Right atrium auricular region (tissue), 2 donors: Measurements from ENCODE around the gene AGXT. TPM values are rescaled to one million over a fixed set of nuclear protein-coding genes. Genes with fewer than 3 reads are reported as not detected.
A peak's percentile ranks its signal among the peaks of the same experiment; 100 is the strongest.

ENCODE experiments used
- DNase-seq: peaks from one replicate; pipeline ENCODE4 v3.0.0-alpha.2; 2019; ENCODE audit warnings: low spot score
- H3K27ac ChIP-seq, 2 donors: fragments of 200-600 bp; sonication (generic); 1 replicate in 1 of 2; 2 replicates in 1 of 2; pipeline ENCODE4 v1.5.1; 2016 to 2019
- H3K27me3 ChIP-seq, 2 donors: fragments of 200-600 bp; sonication (generic); one replicate each; pipeline versions ENCODE4 v1.5.1 to v1.6.0; 2017 to 2019
- H3K36me3 ChIP-seq: fragments of 200-600 bp; sonication (generic); one replicate; pipeline ENCODE4 v1.5.1; 2016
- H3K4me1 ChIP-seq, 2 donors: fragments of 200-600 bp; sonication (generic); one replicate each; pipeline versions ENCODE4 v1.5.1 to v1.6.0; 2017 to 2019
- H3K4me3 ChIP-seq, 2 donors: fragments of 200-600 bp; sonication (generic); 1 replicate in 1 of 2; 2 replicates in 1 of 2; pipeline ENCODE4 v1.5.1; 2017 to 2019; ENCODE audit warnings: mild to moderate bottlenecking in 1 of 2, moderate library complexity in 1 of 2
- H3K9me3 ChIP-seq, 2 donors: fragments of 200-600 bp; sonication (generic); one replicate each; pipeline ENCODE4 v1.5.1; 2019
- CTCF ChIP-seq, 2 donors: fragments of 200-600 bp; sonication (generic); IDR thresholded peaks; one replicate each; pipeline ENCODE4 v1.5.1; 2019; ENCODE audit warnings: antibody characterized with exemption in 2 of 2
- total RNA-seq, 2 donors: library from RNA; depleted of rRNA; stranded (reverse); fragments of >200 nt; gene quantifications; one replicate each; pipeline ENCODE4 v1.1.0, GENCODE V29; 2016

Gene AGXT
- total RNA-seq, 2 donors from 2014 or later: not detected

- Histone ChIP-seq H3K27ac (no peak overlapping the region), H3K27me3 (no peaks in the 10 kb centered on the region), H3K36me3 (no peaks in the 10 kb centered on the region), H3K4me1 (peaks cover 0 to 27% of the 10 kb centered on the region in 2 donors), H3K4me3 (no peak overlapping the region), H3K9me3 (no peaks in the 10 kb centered on the region)
- peak; percentile 40 for DNase-seq
- TF ChIP-seq CTCF (IDR thresholded peaks at IDR 0.05): no peak
These were observed 51.5 kb downstream of the AGXT start for GRCh38 chr2:240919786-240920782.

- TF ChIP-seq CTCF (IDR thresholded peaks at IDR 0.05): no peak
- H3K27me3 ChIP-seq: no peaks in the 10 kb centered on the region
- H3K36me3 ChIP-seq: no peaks in the 10 kb centered on the region
- no peak overlapping the region for H3K27ac ChIP-seq
- H3K9me3 ChIP-seq: no peaks in the 10 kb centered on the region
- H3K4me3 ChIP-seq: no peak overlapping the region
- peak; percentile 55 for DNase-seq
- peaks cover 0 to 20% of the 10 kb centered on the region in 2 donors for H3K4me1 ChIP-seq
These were observed 52.2 kb downstream of the AGXT start for GRCh38 chr2:240920783-240921231.

- peaks cover 0 to 14% of the 10 kb centered on the region in 2 donors for H3K4me1 ChIP-seq
- no peaks in the 10 kb centered on the region for H3K9me3 ChIP-seq
- H3K27ac ChIP-seq: no peak overlapping the region
- no peak overlapping the region for H3K4me3 ChIP-seq
- H3K27me3 ChIP-seq: no peaks in the 10 kb centered on the region
- no peaks in the 10 kb centered on the region for H3K36me3 ChIP-seq
- DNase-seq: peak; percentile 84
- TF ChIP-seq CTCF (IDR thresholded peaks at IDR 0.05): no peak
These were observed 52.8 kb downstream of the AGXT start for GRCh38 chr2:240921311-240921994.

GRCh38 chr2:240921995-240922244, 53.3 kb downstream of the AGXT start:
- H3K4me1 ChIP-seq: peaks cover 0 to 9% of the 10 kb centered on the region in 2 donors
- TF ChIP-seq CTCF (IDR thresholded peaks at IDR 0.05): no peak
- peak; percentile 44 for DNase-seq
- H3K9me3 ChIP-seq: no peaks in the 10 kb centered on the region
- H3K4me3 ChIP-seq: no peak overlapping the region
- H3K27ac ChIP-seq: no peak overlapping the region
- H3K27me3 ChIP-seq: no peaks in the 10 kb centered on the region
- no peaks in the 10 kb centered on the region for H3K36me3 ChIP-seq

- H3K27me3 ChIP-seq: no peaks in the 10 kb centered on the region
- no peaks in the 10 kb centered on the region for H3K36me3 ChIP-seq
- H3K4me3 ChIP-seq: no peak overlapping the region
- peaks cover 0 to 5% of the 10 kb centered on the region in 2 donors for H3K4me1 ChIP-seq
- no peak overlapping the region for H3K27ac ChIP-seq
- DNase-seq: peak; percentile 54
- TF ChIP-seq CTCF (IDR thresholded peaks at IDR 0.05): no peak
- peaks cover 0 to under 1% of the 10 kb centered on the region in 2 donors for H3K9me3 ChIP-seq
These were observed 53.8 kb downstream of the AGXT start for GRCh38 chr2:240922245-240922981.
